NCI-H2107 (cell line): Measurements from ENCODE around the gene CRYGA.
"Not testable (repeated sequence)": the region's sequence is repeated elsewhere in the genome, so short reads cannot be mapped to it uniquely, and the experiment has no call there.

Experiments used
- DNase-seq: peaks from one replicate; lab custom pipeline; 2025; lab: John Stamatoyannopoulos, UW

CRYGA gene

GRCh38 chr2:208164951-208165755, 1.8 kb upstream of the CRYGA start:
- no peak for DNase-seq

- no peak for DNase-seq
These were observed 7.0 kb downstream of the CRYGA start for GRCh38 chr2:208156439-208156838.

GRCh38 chr2:208153156-208153555, 10.2 kb downstream of the CRYGA start:
- no peak for DNase-seq

- DNase-seq = no peak
These were observed 12.4 kb downstream of the CRYGA start for GRCh38 chr2:208150956-208151355.

DNA sequence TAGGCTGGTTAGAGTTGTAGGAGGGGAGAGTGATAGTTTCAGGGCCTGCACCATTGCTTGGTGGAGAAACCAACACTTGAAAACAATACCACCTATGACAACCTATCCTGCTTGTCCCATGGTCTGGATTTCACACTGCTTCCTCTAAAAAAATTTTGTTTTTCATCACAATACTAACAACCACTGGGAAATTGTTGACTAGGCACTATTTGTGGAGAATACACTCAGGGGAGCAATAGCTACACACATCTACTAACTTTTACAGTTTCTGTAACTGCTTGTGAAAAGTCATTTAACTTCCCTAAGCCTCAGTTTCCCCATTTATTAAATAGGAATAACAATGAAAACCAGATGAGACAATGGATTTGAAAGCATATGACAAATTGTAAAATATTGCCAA, 13.3 kb downstream of the CRYGA start:
- no peak for DNase-seq

DNA sequence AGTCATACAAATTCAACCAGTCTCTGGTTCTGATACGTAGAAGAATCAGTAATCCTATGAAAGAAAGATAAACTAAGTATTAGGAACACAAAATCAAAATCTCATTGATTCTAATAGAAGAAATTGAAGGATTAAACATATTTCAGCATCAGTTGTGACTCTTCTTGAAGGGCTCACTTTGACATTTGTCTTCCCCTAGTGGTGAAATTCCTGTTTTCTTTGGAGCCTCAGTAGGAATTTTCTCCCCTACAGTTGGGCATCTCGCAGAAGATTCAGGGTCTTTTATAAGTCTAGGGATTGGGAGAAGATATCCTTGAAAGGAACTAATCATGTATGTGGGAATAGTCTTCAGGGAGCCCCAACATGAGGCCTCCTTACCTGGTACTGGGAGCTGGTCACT, 14.6 kb downstream of the CRYGA start:
- no peak for DNase-seq

DNA sequence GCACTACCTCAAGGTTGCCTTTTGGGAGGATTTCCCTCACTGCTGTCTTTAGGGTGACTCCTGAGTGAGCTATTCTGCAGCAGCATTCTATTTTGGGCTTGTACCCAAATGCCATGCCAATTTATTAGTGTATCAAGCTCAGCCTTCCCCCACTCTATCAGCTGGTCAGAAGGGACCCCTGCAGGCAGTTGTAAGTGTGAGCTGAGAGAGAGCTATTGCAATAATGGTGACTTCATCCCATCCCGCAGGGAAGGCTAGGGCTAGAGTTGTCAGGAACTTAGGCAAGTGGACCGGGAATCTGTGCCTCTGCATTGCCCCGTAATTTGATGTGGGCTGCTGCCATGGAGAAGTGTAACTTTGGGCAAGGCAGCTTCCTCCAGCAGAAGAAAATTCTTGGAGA, 15.6 kb downstream of the CRYGA start:
- DNase-seq = no peak

GRCh38 chr2:208147008-208147407, 16.4 kb downstream of the CRYGA start:
- DNase-seq = no peak

DNA sequence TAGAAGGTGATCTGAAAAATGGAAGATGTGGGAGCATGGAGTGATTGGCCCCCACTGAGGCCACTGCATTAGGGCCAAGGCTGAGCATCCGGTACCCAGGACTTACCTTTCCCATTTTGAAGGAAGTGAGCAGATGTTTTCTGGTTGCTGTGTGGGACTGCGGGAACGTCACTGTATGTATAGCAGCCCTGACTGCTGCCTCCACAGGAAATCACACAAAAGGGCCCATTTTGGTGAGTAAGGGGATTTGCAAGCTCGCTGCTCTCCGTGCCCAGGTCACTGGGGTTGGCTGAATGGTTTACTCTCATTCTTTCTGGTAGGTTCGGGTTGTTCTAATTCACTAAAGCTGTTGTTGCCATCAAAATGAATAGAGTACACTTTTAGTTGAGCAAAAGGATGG, 17.4 kb downstream of the CRYGA start, which contains the start of gene CRYGB:
Gene CRYGB, minus strand, starts transcription at position 153 of the 400 bp plus-strand sequence. Its CDS starts 38 bp downstream, at position 115.
- DNase-seq = no peak

DNA sequence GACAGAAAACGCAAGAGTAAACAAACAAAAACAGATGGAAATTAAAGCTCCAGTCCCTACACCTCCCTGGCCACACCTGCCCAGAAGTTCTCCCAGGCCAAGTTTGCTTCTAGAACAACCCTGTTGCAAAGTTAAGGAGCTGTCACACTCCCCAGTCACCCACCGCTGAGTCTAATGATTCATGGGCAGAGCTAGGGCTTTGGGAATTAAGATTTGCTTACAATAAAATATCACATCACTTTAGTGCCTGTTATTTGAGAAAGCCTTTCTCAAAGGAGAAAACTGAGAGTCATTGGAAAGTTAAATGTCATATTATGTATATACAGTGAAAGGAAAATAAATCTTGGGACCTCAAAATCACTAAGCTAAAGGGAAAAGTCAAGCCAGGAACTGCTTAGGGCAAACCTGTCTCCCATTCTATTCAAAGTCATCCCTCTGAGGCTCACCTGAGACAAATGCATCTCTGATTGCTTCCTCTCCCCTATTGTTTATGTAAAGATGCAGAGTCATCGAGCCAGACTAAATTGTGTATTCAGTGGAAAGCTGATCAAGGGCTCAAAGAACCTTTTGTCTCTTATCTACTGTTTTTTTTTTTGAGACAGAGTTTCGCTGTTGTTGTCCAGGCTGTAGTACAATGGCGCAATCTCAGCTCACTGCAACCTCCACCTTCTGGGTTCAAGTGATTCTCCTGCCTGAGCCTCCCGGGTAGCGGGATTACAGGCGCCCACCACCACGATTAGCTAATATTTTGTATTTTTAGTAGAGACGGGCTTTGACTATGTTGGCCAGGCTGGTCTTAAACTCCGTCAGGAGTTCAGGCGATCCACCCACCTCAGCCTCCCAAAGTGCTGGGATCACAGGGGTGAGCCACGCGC, 20.2 kb downstream of the CRYGA start:
- DNase-seq = no peak

DNA sequence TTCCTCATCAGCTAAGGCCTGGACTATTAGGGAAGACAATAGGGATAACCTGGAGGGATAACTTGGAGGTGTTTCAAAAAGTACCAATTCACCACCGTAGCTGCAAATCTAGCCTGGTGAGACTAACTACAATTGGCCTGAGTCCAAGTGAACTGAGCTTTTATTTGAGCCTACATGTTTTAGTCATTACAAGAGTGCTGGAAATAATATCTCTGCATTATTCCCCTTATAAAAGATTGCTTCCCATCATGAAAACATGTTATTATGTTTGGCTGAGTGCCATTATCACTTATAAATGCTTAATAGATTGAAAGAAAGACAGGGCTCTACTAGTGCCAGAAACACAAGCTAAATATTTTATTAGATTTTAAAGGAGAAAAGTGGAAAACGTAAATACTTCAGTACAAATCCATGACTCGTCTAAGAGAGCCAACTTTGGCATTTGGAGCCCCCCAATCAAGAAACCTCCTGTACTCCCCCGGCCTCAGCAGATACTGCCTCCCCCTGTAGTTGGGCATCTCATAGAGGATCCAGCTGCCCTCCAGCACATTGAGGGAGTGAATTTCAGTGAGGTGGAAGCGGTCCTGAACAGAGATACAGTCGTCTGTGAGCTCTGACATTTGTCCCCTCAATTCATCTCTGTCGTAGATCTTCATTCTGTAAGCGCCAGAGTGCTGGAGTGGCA, 21.0 kb downstream of the CRYGA start:
- DNase-seq = peak; percentile 25

- no peak for DNase-seq
These were observed 23.9 kb downstream of the CRYGA start for GRCh38 chr2:208139447-208139846.

DNA sequence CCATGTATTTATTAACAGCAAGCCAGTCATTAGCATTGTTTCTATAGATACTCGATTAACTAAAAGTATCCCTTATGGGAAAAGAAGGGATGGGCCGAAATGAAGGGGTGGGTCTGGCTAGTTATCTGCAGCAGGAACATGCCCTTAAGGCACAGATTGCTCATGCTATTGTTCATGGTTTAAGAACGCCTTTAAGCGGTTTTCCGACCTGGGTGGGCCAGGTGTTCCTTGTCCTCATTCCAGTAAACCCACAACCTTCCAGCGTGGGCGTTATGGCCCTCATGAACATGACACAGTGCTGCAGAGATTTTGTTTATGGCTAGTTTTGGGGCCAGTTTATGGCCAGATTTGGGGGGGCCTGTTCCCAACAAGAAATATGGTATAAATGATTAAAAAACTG, 25.1 kb downstream of the CRYGA start:
- not testable (repeated sequence) for DNase-seq

GRCh38 chr2:208136716-208137094, 26.7 kb downstream of the CRYGA start:
- no peak for DNase-seq

DNA sequence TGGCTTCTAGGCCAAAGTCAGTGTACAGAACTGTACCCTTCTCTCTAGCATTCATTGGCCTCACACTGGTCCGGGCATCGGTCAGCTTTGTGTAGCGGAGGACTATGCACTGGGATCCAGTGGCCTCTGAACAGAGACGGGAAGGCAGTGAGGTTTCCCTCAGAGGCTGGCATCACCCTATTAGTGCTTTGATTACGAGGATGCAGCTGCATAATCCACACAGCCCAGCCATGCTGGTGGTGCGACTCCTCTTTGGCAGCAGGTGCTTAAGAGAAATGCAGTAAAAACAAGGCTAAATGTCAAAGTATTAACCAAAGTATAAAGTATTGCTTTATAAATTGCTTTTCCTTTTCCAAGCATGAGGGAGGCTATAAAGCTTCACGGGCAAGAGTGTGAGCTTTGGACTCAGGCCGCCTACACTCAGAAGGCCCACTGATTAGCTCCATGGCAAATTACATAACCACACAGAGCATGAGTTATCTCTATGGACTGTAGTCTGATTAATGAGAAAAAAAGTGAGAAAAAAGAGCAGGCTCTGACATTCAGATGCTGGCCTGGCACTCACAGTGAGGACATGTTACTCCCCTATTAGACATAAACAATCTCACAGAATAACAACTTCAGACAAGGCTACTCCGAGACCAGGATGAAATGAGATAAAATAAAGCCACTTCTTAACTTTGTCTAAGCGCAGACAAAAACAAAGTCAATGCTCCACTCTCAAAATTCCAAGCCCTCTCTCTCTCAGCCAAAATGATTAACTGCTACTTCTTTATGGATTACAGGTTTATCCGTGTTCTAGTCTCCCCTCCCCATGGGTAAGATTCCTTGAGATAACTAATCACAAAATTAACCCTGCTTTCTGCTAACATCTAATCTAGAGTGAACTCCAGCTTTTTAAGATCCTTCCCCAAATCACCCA, 27.3 kb downstream of the CRYGA start:
- DNase-seq = no peak

GRCh38 chr2:208134928-208135586, 28.3 kb downstream of the CRYGA start:
- DNase-seq = no peak

DNA sequence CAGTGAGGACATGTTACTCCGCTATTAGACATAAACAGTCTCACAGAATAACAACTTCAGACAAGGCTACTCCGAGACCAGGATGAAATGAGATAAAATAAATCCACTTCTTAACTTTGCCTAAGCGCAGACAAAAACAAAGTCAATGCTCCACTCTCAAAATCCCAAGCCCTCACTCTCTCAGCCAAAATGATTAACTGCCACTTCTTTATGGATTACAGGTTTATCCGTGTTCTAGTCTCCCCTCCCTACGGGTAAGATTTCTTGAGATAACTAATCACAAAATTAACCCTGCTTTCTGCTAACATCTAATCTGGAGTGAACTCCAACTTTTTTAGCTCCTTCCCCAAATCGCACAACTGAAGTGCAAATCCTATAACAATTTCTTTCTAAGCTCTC, 32.7 kb downstream of the CRYGA start:
- DNase-seq = no peak

GRCh38 chr2:208129744-208130711, 33.4 kb downstream of the CRYGA start, which contains the start of gene CRYGC:
Gene CRYGC (minus strand): TSS chr2:208129828. CDS start chr2:208129792, 36 bp downstream.
- DNase-seq = no peak

- DNase-seq = no peak
These were observed 35.3 kb downstream of the CRYGA start for GRCh38 chr2:208128136-208128535.

DNA sequence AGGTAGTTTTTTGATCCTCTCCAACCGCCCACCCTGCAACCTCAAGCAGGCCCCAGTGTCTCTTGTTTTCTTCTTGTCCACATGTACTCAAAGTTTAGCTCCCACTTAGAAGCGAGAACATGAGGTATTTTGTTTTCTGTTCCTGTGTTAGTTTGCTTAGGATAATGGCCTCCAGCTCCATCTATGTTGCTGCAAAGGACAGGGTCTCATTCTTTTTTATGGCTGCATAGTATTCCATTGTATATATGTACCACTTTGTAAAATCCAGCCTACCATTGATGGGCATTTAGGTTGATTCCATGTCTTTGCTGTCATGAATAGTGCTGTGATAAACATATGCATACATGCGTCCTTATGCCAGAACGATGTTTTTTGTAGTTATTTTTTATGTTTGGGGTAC, 36.3 kb downstream of the CRYGA start:
- DNase-seq = no peak
